ENCODE results near the gene ZNF732. TPM values are rescaled to one million over a fixed set of nuclear protein-coding genes. Genes with fewer than 3 reads are reported as not detected.
A peak's percentile ranks its signal among the peaks of the same experiment; 100 is the strongest.

ZNF732 gene
- polyA plus RNA-seq, 1 donor from 2014 or later = 0.26 TPM

DNA sequence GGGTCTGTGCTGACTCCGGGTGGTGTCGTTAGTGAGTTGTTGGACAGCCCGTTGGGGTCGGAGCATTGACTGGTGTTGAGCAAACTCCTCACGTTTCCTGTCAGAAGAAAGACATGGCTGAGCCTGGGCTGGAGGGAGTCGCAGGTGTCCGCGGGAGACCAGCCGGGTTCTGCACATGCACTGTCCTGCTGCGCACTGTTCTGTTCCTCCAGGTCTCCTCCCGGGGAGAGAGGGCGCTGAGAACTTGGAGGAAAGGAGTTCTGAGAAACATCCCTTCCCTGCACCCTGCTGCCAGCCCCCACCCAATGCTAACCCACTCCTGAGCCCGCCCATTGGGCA lies 33.5 kb upstream of the ZNF732 start:
- H3K27ac ChIP-seq (ENCODE audit: low read length) = peak overlapping the region; percentile 88
- no peak overlapping the region for H2AFZ ChIP-seq (ENCODE audit: low read depth, low read length)

DNA sequence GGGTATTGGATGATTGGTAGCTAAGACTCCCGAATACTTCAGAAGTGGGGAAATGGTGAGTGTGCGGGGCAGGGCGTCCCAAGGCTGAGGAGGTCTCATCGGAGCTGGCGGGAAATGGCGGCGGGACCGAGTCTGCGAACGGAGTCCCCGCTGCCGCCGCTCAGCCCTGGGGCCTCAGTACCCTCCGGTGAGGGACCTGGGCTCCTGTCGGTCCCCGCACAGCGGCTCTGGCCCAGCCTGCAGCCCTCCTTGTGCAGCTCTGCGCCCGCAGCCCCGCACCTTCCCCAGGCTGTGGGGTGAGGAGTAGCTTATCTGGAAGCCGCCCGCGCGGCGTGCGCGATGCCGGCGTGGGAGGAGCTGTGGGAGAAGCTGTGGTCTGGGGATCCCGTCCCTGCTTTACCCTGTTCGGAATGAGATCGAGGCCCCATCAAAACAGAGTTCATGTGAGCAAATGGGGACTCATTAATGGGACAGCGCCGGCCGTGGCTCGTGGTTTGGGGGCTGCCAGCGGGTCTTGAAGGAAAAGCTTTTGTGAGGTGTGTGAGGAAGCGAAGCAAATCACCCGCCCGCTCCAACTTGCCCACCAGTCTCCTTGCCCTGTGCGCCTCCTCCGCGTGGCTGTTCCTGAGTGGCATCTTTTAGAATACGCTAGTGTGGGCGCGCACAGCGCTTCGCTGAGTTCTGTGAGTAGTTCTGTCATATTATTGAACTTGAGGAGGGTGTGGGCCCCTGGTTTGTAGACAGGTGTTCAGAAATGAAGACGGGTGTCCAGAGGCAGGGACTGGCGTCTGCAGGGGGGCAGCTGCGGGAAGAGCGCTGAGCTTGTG lies 32.9 kb upstream of the ZNF732 start:
- Histone ChIP-seq H3K4me2 (ENCODE audit: low read length) (peak overlapping the region; percentile 23), H2AFZ (ENCODE audit: low read depth, low read length) (peak overlapping the region; percentile 54), H4K20me1 (ENCODE audit: insufficient read depth) (no peaks in the 10 kb centered on the region), H3K27me3 (ENCODE audit: insufficient read depth, low read depth, low read length) (no peaks in the 10 kb centered on the region), H3K9ac (ENCODE audit: low read length) (peak overlapping the region; percentile 86), H3F3A (ENCODE audit: insufficient read depth, low read length, poor library complexity, severe bottlenecking) (no peaks in the 10 kb centered on the region), H3K27ac (ENCODE audit: low read length) (peak overlapping the region; percentile 88), H3K4me3 (ENCODE audit: low read length) (peak overlapping the region; percentile 95), H3K9me2 (ENCODE audit: insufficient read depth, low read length) (no peaks in the 10 kb centered on the region), H3K36me3 (ENCODE audit: insufficient read depth, low read length) (no peaks in the 10 kb centered on the region), H3K9me3 (ENCODE audit: low read length) (no peaks in the 10 kb centered on the region), H3K79me2 (replicated peaks; ENCODE audit: insufficient read depth, low read length) (peaks cover 42% of the 10 kb centered on the region)
- TF ChIP-seq MXI1 (conservative IDR thresholded peaks at IDR 0.05; ENCODE audit: poor library complexity, severe bottlenecking) (peak; percentile 80), EZH2 (IDR thresholded peaks at IDR 0.05; ENCODE audit: borderline replicate concordance, insufficient read depth, low read length, poor library complexity, severe bottlenecking) (no peak), RAD21 (conservative IDR thresholded peaks at IDR 0.05) (peak; percentile 10), SMC3 (conservative IDR thresholded peaks at IDR 0.05; ENCODE audit: poor library complexity) (peak; percentile 12), EP300 (conservative IDR thresholded peaks at IDR 0.05; ENCODE audit: poor library complexity, severe bottlenecking) (no peak), TAF1 (IDR thresholded peaks at IDR 0.05; ENCODE audit: low read depth) (no peak), POLR2AphosphoS5 (IDR thresholded peaks at IDR 0.05) (no peak)
- TF ChIP-seq, protein P1, sequence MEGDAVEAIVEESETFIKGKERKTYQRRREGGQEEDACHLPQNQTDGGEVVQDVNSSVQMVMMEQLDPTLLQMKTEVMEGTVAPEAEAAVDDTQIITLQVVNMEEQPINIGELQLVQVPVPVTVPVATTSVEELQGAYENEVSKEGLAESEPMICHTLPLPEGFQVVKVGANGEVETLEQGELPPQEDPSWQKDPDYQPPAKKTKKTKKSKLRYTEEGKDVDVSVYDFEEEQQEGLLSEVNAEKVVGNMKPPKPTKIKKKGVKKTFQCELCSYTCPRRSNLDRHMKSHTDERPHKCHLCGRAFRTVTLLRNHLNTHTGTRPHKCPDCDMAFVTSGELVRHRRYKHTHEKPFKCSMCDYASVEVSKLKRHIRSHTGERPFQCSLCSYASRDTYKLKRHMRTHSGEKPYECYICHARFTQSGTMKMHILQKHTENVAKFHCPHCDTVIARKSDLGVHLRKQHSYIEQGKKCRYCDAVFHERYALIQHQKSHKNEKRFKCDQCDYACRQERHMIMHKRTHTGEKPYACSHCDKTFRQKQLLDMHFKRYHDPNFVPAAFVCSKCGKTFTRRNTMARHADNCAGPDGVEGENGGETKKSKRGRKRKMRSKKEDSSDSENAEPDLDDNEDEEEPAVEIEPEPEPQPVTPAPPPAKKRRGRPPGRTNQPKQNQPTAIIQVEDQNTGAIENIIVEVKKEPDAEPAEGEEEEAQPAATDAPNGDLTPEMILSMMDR (IDR thresholded peaks at IDR 0.05; ENCODE audit: poor library complexity, severe bottlenecking) = no peak
- TF ChIP-seq, protein P2, sequence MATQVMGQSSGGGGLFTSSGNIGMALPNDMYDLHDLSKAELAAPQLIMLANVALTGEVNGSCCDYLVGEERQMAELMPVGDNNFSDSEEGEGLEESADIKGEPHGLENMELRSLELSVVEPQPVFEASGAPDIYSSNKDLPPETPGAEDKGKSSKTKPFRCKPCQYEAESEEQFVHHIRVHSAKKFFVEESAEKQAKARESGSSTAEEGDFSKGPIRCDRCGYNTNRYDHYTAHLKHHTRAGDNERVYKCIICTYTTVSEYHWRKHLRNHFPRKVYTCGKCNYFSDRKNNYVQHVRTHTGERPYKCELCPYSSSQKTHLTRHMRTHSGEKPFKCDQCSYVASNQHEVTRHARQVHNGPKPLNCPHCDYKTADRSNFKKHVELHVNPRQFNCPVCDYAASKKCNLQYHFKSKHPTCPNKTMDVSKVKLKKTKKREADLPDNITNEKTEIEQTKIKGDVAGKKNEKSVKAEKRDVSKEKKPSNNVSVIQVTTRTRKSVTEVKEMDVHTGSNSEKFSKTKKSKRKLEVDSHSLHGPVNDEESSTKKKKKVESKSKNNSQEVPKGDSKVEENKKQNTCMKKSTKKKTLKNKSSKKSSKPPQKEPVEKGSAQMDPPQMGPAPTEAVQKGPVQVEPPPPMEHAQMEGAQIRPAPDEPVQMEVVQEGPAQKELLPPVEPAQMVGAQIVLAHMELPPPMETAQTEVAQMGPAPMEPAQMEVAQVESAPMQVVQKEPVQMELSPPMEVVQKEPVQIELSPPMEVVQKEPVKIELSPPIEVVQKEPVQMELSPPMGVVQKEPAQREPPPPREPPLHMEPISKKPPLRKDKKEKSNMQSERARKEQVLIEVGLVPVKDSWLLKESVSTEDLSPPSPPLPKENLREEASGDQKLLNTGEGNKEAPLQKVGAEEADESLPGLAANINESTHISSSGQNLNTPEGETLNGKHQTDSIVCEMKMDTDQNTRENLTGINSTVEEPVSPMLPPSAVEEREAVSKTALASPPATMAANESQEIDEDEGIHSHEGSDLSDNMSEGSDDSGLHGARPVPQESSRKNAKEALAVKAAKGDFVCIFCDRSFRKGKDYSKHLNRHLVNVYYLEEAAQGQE (IDR thresholded peaks at IDR 0.05; ENCODE audit: borderline replicate concordance) = peak; percentile 10

More for the DNA sequence above, 33.5 kb upstream of the ZNF732 start:
- Histone ChIP-seq H3K9me2 (ENCODE audit: insufficient read depth, low read length) (no peaks in the 10 kb centered on the region), H3K36me3 (ENCODE audit: insufficient read depth, low read length) (no peaks in the 10 kb centered on the region), H3K9ac (ENCODE audit: low read length) (peak overlapping the region; percentile 86), H4K20me1 (ENCODE audit: insufficient read depth) (no peaks in the 10 kb centered on the region), H3K4me2 (ENCODE audit: low read length) (peak overlapping the region; percentile 23), H3K27me3 (ENCODE audit: insufficient read depth, low read depth, low read length) (no peaks in the 10 kb centered on the region), H3F3A (ENCODE audit: insufficient read depth, low read length, poor library complexity, severe bottlenecking) (no peaks in the 10 kb centered on the region), H3K4me3 (ENCODE audit: low read length) (peak overlapping the region; percentile 95), H3K79me2 (replicated peaks; ENCODE audit: insufficient read depth, low read length) (peaks cover 42% of the 10 kb centered on the region), H3K9me3 (ENCODE audit: low read length) (no peaks in the 10 kb centered on the region)
- TF ChIP-seq EP300 (conservative IDR thresholded peaks at IDR 0.05; ENCODE audit: poor library complexity, severe bottlenecking) (no peak), TAF1 (IDR thresholded peaks at IDR 0.05; ENCODE audit: low read depth) (no peak), SMC3 (conservative IDR thresholded peaks at IDR 0.05; ENCODE audit: poor library complexity) (no peak), EZH2 (IDR thresholded peaks at IDR 0.05; ENCODE audit: borderline replicate concordance, insufficient read depth, low read length, poor library complexity, severe bottlenecking) (no peak), POLR2AphosphoS5 (IDR thresholded peaks at IDR 0.05) (no peak), RAD21 (conservative IDR thresholded peaks at IDR 0.05) (no peak), MXI1 (conservative IDR thresholded peaks at IDR 0.05; ENCODE audit: poor library complexity, severe bottlenecking) (no peak)
- TF ChIP-seq, protein P1 (IDR thresholded peaks at IDR 0.05; ENCODE audit: poor library complexity, severe bottlenecking) = no peak
- TF ChIP-seq, protein P2 (IDR thresholded peaks at IDR 0.05; ENCODE audit: borderline replicate concordance) = no peak

Data from neural cell (in vitro differentiated cells).